OCI-LY1 (cell line): Measurements from ENCODE around the gene FERMT3.

Experiments
- H2AFZ ChIP-seq: fragments of 200-600 bp; sonication (generic), shearing (Covaris generic); 2 replicates; pipeline ENCODE4 v1.6.0; 2014; ENCODE audit warnings: antibody characterized with exemption, mild to moderate bottlenecking, low read length
- H3F3A ChIP-seq: fragments of 200-600 bp; sonication (generic), shearing (Covaris generic); 2 replicates; pipeline ENCODE4 v1.6.0; 2014; ENCODE audit warnings: mild to moderate bottlenecking, antibody characterized with exemption, low read length, moderate library complexity; ENCODE audit not compliant: insufficient read depth
- H3K27ac ChIP-seq: fragments of 200-600 bp; sonication (generic); 2 replicates; pipeline ENCODE4 v1.5.1; 2014; ENCODE audit warnings: low read length, mixed run types, mild to moderate bottlenecking, low read depth; ENCODE audit not compliant: poor library complexity, severe bottlenecking
- H3K27me3 ChIP-seq: fragments of 200-600 bp; sonication (generic); 2 replicates; pipeline ENCODE4 v1.6.0; 2014; ENCODE audit warnings: antibody characterized with exemption, mild to moderate bottlenecking, low read length, moderate library complexity; ENCODE audit not compliant: insufficient read depth
- H3K36me3 ChIP-seq: fragments of 200-600 bp; sonication (generic); 2 replicates; pipeline ENCODE4 v1.6.1; 2014; ENCODE audit warnings: mild to moderate bottlenecking, antibody characterized with exemption, low read length, moderate library complexity, mixed read lengths; ENCODE audit not compliant: insufficient read depth
- H3K4me1 ChIP-seq: fragments of 200-600 bp; sonication (generic); 2 replicates; pipeline ENCODE4 v1.5.1; 2014; ENCODE audit warnings: mild to moderate bottlenecking, low read length, moderate library complexity; ENCODE audit not compliant: insufficient read depth, severe bottlenecking
- H3K4me2 ChIP-seq: fragments of 200-600 bp; sonication (generic), shearing (Covaris generic); 2 replicates; pipeline ENCODE4 v1.6.1; 2014; ENCODE audit warnings: low read length
- H3K4me3 ChIP-seq: fragments of 200-600 bp; sonication (generic); 2 replicates; pipeline ENCODE4 v1.5.1; 2014; ENCODE audit warnings: low read length, low read depth, mild to moderate bottlenecking, mixed read lengths; ENCODE audit not compliant: poor library complexity, severe bottlenecking
- H3K79me2 ChIP-seq: fragments of 200-600 bp; shearing (Covaris generic); 2 replicates; pipeline ENCODE4 v1.6.1; 2016; ENCODE audit warnings: mixed run types, low read length, mixed read lengths; ENCODE audit not compliant: insufficient read depth
- H3K9ac ChIP-seq: fragments of 200-600 bp; sonication (generic), shearing (Covaris generic); 2 replicates; pipeline ENCODE4 v1.6.1; 2014; ENCODE audit warnings: mild to moderate bottlenecking, low read length, mixed read lengths
- H3K9me2 ChIP-seq: fragments of 200-600 bp; sonication (generic), shearing (Covaris generic); 2 replicates; pipeline ENCODE4 v1.6.1; 2014; ENCODE audit warnings: low read depth, mild to moderate bottlenecking, low read length, mixed read lengths
- H3K9me3 ChIP-seq: fragments of 200-600 bp; shearing (Covaris generic); 2 replicates; pipeline ENCODE4 v1.6.1; 2014; ENCODE audit warnings: low read length, mixed read lengths
- H4K20me1 ChIP-seq: fragments of 200-600 bp; sonication (generic), shearing (Covaris generic); 2 replicates; pipeline ENCODE4 v1.6.0; 2016; ENCODE audit warnings: mild to moderate bottlenecking, low read length; ENCODE audit not compliant: insufficient read depth
- CTCF ChIP-seq: fragments of 200-600 bp; sonication (generic), shearing (Covaris generic); IDR thresholded peaks from 2 replicates; pipeline ENCODE4 v1.5.1; 2017; ENCODE audit warnings: mild to moderate bottlenecking, antibody characterized with exemption, low read length, moderate library complexity, mixed read lengths
- EZH2 ChIP-seq: fragments of 200-600 bp; sonication (generic), shearing (Covaris generic); IDR thresholded peaks from 2 replicates; pipeline ENCODE4 v1.8.0; 2017; ENCODE audit warnings: borderline replicate concordance, mixed run types, mild to moderate bottlenecking, antibody characterized with exemption, low read length, moderate library complexity, mixed read lengths

Gene FERMT3

GRCh38 chr11:64210301-64211020 lies 3.9 kb downstream of the FERMT3 start:
- TF ChIP-seq CTCF (no peak), EZH2 (no peak)
- Histone ChIP-seq H3K4me3 (no peak overlapping the region), H3K79me2 (no peaks in the 10 kb centered on the region), H4K20me1 (no peaks in the 10 kb centered on the region), H3K9ac (no peak overlapping the region), H3K27ac (no peak overlapping the region), H3K4me1 (peaks cover 38% of the 10 kb centered on the region), H3K4me2 (no peak overlapping the region), H3F3A (no peaks in the 10 kb centered on the region), H3K36me3 (peaks cover 66% of the 10 kb centered on the region), H2AFZ (no peak overlapping the region), H3K9me3 (no peaks in the 10 kb centered on the region), H3K27me3 (no peaks in the 10 kb centered on the region), H3K9me2 (no peaks in the 10 kb centered on the region)

- Histone ChIP-seq H3K9me3 (no peaks in the 10 kb centered on the region), H3K27me3 (no peaks in the 10 kb centered on the region), H3K79me2 (no peaks in the 10 kb centered on the region), H3K9ac (no peak overlapping the region), H3K4me3 (no peak overlapping the region), H3K4me1 (peaks cover 29% of the 10 kb centered on the region), H3K9me2 (no peaks in the 10 kb centered on the region), H3K4me2 (no peak overlapping the region), H3K36me3 (peaks cover 63% of the 10 kb centered on the region), H2AFZ (no peak overlapping the region), H4K20me1 (no peaks in the 10 kb centered on the region), H3F3A (no peaks in the 10 kb centered on the region), H3K27ac (no peak overlapping the region)
- TF ChIP-seq EZH2 (no peak), CTCF (no peak)
Observed at GRCh38 chr11:64211181-64211872, 4.8 kb downstream of the FERMT3 start.

GRCh38 chr11:64216879-64217278 lies 10.4 kb downstream of the FERMT3 start:
- TF ChIP-seq CTCF, result peak; percentile 40
- no peak for TF ChIP-seq EZH2
- Histone ChIP-seq H3K4me3 (no peak overlapping the region), H3K4me1 (no peaks in the 10 kb centered on the region), H3K36me3 (peaks cover 58% of the 10 kb centered on the region), H3K4me2 (no peak overlapping the region), H3K27ac (no peak overlapping the region), H2AFZ (no peak overlapping the region), H4K20me1 (no peaks in the 10 kb centered on the region), H3K27me3 (no peaks in the 10 kb centered on the region), H3F3A (no peaks in the 10 kb centered on the region), H3K9me2 (no peaks in the 10 kb centered on the region), H3K9me3 (no peaks in the 10 kb centered on the region), H3K79me2 (no peaks in the 10 kb centered on the region), H3K9ac (no peak overlapping the region)
